ENCODE data around the gene IRX4.

GRCh38 chr5:1911773-1912235 lies 29.1 kb upstream of the IRX4 start:
- TF ChIP-seq CTCF (IDR thresholded peaks at IDR 0.05) (no peak), POLR2A (IDR thresholded peaks at IDR 0.05) (no peak)
